Fibroblast of lung (primary cell): Measurements from ENCODE around the gene C20orf202. TPM values are rescaled to one million over a fixed set of nuclear protein-coding genes. Genes with fewer than 3 reads are reported as not detected.

Experiments
- DNase-seq, 2 donors: peaks; one replicate each; pipeline versions ENCODE4 v3.0.0 to v3.0.0-alpha.2; 2010; ENCODE audit warnings: low read depth in 2 of 2
- H2AFZ ChIP-seq: 2 replicates; pipeline ENCODE4 v1.5.1; 2012; ENCODE audit warnings: low read length, control low read depth, inconsistent platforms
- H3K27ac ChIP-seq: 2 replicates; pipeline ENCODE4 v1.5.1; 2011; ENCODE audit warnings: low read length, control low read depth; ENCODE audit not compliant: insufficient read depth
- H3K27me3 ChIP-seq: 2 replicates; pipeline ENCODE4 v1.5.1; 2011; ENCODE audit warnings: mild to moderate bottlenecking, low read length; ENCODE audit not compliant: control insufficient read depth, insufficient read depth
- H3K36me3 ChIP-seq: 2 replicates; pipeline ENCODE4 v1.5.1; 2011; ENCODE audit warnings: low read length; ENCODE audit not compliant: control insufficient read depth, insufficient read depth
- H3K4me1 ChIP-seq: 2 replicates; pipeline ENCODE4 v1.5.1; 2011; ENCODE audit warnings: low read length; ENCODE audit not compliant: control insufficient read depth, insufficient read depth; ENCODE audit errors: extremely low read depth
- H3K4me2 ChIP-seq: 2 replicates; pipeline ENCODE4 v1.5.1; 2011; ENCODE audit warnings: low read length, control low read depth; ENCODE audit not compliant: insufficient read depth; ENCODE audit errors: extremely low read depth
- H3K4me3 ChIP-seq, 4 experiments: fragments of 200-600 bp in 1 of 4; sonication (generic) in 1 of 4; replicated peaks in 1 of 4; 2 replicates each; pipeline ENCODE4 v1.5.1; 2011 to 2016; ENCODE audit warnings: low read length in 4 of 4, low read depth in 3 of 4, mild to moderate bottlenecking in 3 of 4, control low read depth in 2 of 4, inconsistent platforms in 1 of 4, mixed read lengths in 1 of 4; ENCODE audit not compliant: insufficient read depth in 1 of 4; ENCODE audit errors: control extremely low read depth in 1 of 4
- H3K79me2 ChIP-seq: 2 replicates; pipeline ENCODE4 v1.5.1; 2012; ENCODE audit warnings: mild to moderate bottlenecking, low read length, inconsistent platforms; ENCODE audit not compliant: control insufficient read depth, insufficient read depth
- H3K9ac ChIP-seq: 2 replicates; pipeline ENCODE4 v1.5.1; 2011; ENCODE audit warnings: mild to moderate bottlenecking, low read length, control low read depth; ENCODE audit not compliant: insufficient read depth
- H3K9me3 ChIP-seq: 2 replicates; pipeline ENCODE4 v1.5.1; 2012; ENCODE audit warnings: low read depth, low read length; ENCODE audit not compliant: control insufficient read depth, insufficient read depth
- H4K20me1 ChIP-seq: 2 replicates; pipeline ENCODE4 v1.5.1; 2011; ENCODE audit warnings: low read length; ENCODE audit not compliant: control insufficient read depth, insufficient read depth; ENCODE audit errors: extremely low read depth
- CTCF ChIP-seq, 2 donors: IDR thresholded peaks in 1 of 2; conservative IDR thresholded peaks in 1 of 2; 1 replicate in 1 of 2; 2 replicates in 1 of 2; pipeline ENCODE4 v1.5.1; 2011 to 2012; ENCODE audit warnings: low read length in 2 of 2, control low read depth in 1 of 2, inconsistent platforms in 1 of 2, low read depth in 1 of 2, mild to moderate bottlenecking in 1 of 2
- EZH2 ChIP-seq: IDR thresholded peaks from 2 replicates; pipeline ENCODE4 v1.5.1; 2012; ENCODE audit warnings: low read length, control low read depth, mild to moderate bottlenecking; ENCODE audit errors: missing control alignments
- polyA plus RNA-seq, 2 donors: library from polyadenylated mRNA; depleted of rRNA in 1 of 2; stranded (reverse) in 1 of 2; unstranded in 1 of 2; fragments of >200 nt; gene quantifications; 2 replicates each; pipeline ENCODE4 v1.2.1, GENCODE V29; 2011 to 2012; ENCODE audit warnings: missing spikeins in 1 of 2
- total RNA-seq: library from RNA; depleted of rRNA; stranded (reverse); fragments of >200 nt; gene quantifications from 2 replicates; pipeline ENCODE4 v1.2.1, GENCODE V29; 2014

C20orf202 gene
- total and polyA plus RNA-seq, 2 donors (not counting 1 experiment from before 2014, with no cell fraction given): under 0.01 TPM; not detected in 1

GRCh38 chr20:1190847-1191246 lies 12.4 kb upstream of the C20orf202 start:
- Histone ChIP-seq H3K9me3 (no peaks in the 10 kb centered on the region), H3K4me3 (no peak overlapping the region), H3K27me3 (peaks cover 21% of the 10 kb centered on the region), H4K20me1 (no peaks in the 10 kb centered on the region), H3K9ac (no peak overlapping the region), H3K4me1 (no peaks in the 10 kb centered on the region), H3K36me3 (no peaks in the 10 kb centered on the region), H2AFZ (no peak overlapping the region), H3K27ac (no peak overlapping the region), H3K79me2 (no peaks in the 10 kb centered on the region), H3K4me2 (no peak overlapping the region)
- no peak for DNase-seq
- TF ChIP-seq EZH2: no peak
- no peak for TF ChIP-seq CTCF (conservative IDR thresholded peaks at IDR 0.05 in 1 of 2, IDR thresholded peaks at IDR 0.05 in 1 of 2; ENCODE audit: low read depth in 1 of 2, low read length in 2 of 2)

- peaks cover 16% of the 10 kb centered on the region for H3K27me3 ChIP-seq
- no peaks in the 10 kb centered on the region for H4K20me1 ChIP-seq
- no peaks in the 10 kb centered on the region for H3K9me3 ChIP-seq
- no peak overlapping the region for H3K27ac ChIP-seq
- no peak overlapping the region for H3K9ac ChIP-seq
- H3K4me2 ChIP-seq: no peak overlapping the region
- no peaks in the 10 kb centered on the region for H3K36me3 ChIP-seq
- DNase-seq: peak in 1 of 2 donors; percentile 17
- H2AFZ ChIP-seq: no peak overlapping the region
- H3K4me3 ChIP-seq: no peak overlapping the region
- H3K79me2 ChIP-seq: no peaks in the 10 kb centered on the region
- H3K4me1 ChIP-seq: no peaks in the 10 kb centered on the region
- TF ChIP-seq CTCF (conservative IDR thresholded peaks at IDR 0.05 in 1 of 2, IDR thresholded peaks at IDR 0.05 in 1 of 2; ENCODE audit: low read depth in 1 of 2, low read length in 2 of 2) (no peak), EZH2 (no peak)
Measured at GRCh38 chr20:1191299-1191698, 12.0 kb upstream of the C20orf202 start.

- Histone ChIP-seq H4K20me1 (no peaks in the 10 kb centered on the region), H3K36me3 (no peaks in the 10 kb centered on the region), H3K27ac (no peak overlapping the region), H2AFZ (no peak overlapping the region), H3K9me3 (no peaks in the 10 kb centered on the region), H3K9ac (no peak overlapping the region), H3K4me1 (no peaks in the 10 kb centered on the region), H3K4me3 (no peak overlapping the region), H3K79me2 (no peaks in the 10 kb centered on the region), H3K27me3 (peaks cover 19% of the 10 kb centered on the region), H3K4me2 (no peak overlapping the region)
- TF ChIP-seq EZH2: no peak
- no peak for TF ChIP-seq CTCF (conservative IDR thresholded peaks at IDR 0.05 in 1 of 2, IDR thresholded peaks at IDR 0.05 in 1 of 2; ENCODE audit: low read depth in 1 of 2, low read length in 2 of 2)
- no peak for DNase-seq
Measured at GRCh38 chr20:1195226-1195625, 8.0 kb upstream of the C20orf202 start.
